Globus pallidus (tissue), 1 donor: ENCODE data around the gene NHP2.

Source experiments
- DNase-seq: peaks from one replicate; pipeline ENCODE4 v3.0.0-alpha.2; 2015; ENCODE audit warnings: low spot score

NHP2 gene

GRCh38 chr5:178114325-178115135 lies 39.2 kb downstream of the NHP2 start:
- DNase-seq: no peak

GRCh38 chr5:178113841-178114324 lies 39.8 kb downstream of the NHP2 start:
- DNase-seq: no peak

GRCh38 chr5:178113141-178113787 lies 40.4 kb downstream of the NHP2 start, which contains the start of gene N4BP3:
N4BP3 (plus strand) TSS chr5:178113532; CDS start chr5:178119584, 6,052 bp downstream.
- no peak for DNase-seq

- DNase-seq: no peak
Observed at GRCh38 chr5:178112545-178112944, 41.1 kb downstream of the NHP2 start.

- no peak for DNase-seq
Observed at GRCh38 chr5:178111925-178112324, 41.8 kb downstream of the NHP2 start.

- DNase-seq: no peak
Observed at GRCh38 chr5:178110511-178110910, 43.2 kb downstream of the NHP2 start.

GRCh38 chr5:178108966-178109365 lies 44.7 kb downstream of the NHP2 start:
- DNase-seq: no peak

GRCh38 chr5:178108446-178108845 lies 45.2 kb downstream of the NHP2 start:
- DNase-seq: no peak

GRCh38 chr5:178107756-178108310 lies 45.9 kb downstream of the NHP2 start:
- no peak for DNase-seq

- no peak for DNase-seq
Observed at GRCh38 chr5:178106556-178107239, 47.0 kb downstream of the NHP2 start.

GRCh38 chr5:178106086-178106485 lies 47.6 kb downstream of the NHP2 start:
- no peak for DNase-seq

- DNase-seq: no peak
Observed at GRCh38 chr5:178104492-178104891, 49.2 kb downstream of the NHP2 start.

- DNase-seq: no peak
Observed at GRCh38 chr5:178103612-178104011, 50.1 kb downstream of the NHP2 start.
